SK-N-SH (cell line): ENCODE measurements around the gene TAS2R46. TPM values are rescaled to one million over a fixed set of nuclear protein-coding genes. Genes with fewer than 3 reads are reported as not detected.
"Not testable (repeated sequence)": the region's sequence is repeated elsewhere in the genome, so short reads cannot be mapped to it uniquely, and the experiment has no call there.

ENCODE experiments used
- CTCF ChIA-PET: fragments of 300-600, 350-600 bp; formaldehyde crosslinking; extraction: SDS; loops from one replicate; lab custom pipeline; 2021; lab: Yijun Ruan, JAX
- POLR2A ChIA-PET: fragments of 350-600 bp; sonication (Branson Sonifier 250); formaldehyde crosslinking; extraction: SDS; loops from one replicate; lab custom pipeline; 2020; ENCODE audit warnings: antibody characterized with exemption, inconsistent platforms; lab: Yijun Ruan, JAX
- DNase-seq: peaks from one replicate; pipeline ENCODE4 v3.0.0; 2012
- H2AFZ ChIP-seq: fragments of 200-600 bp; sonication (generic); 2 replicates; pipeline ENCODE4 v1.8.1; 2016; ENCODE audit warnings: antibody characterized with exemption, mild to moderate bottlenecking, low read depth
- H3F3A ChIP-seq: fragments of 200-600 bp; sonication (generic); replicated peaks from 2 replicates; pipeline ENCODE3; 2016; ENCODE audit warnings: antibody characterized with exemption, mild to moderate bottlenecking; ENCODE audit not compliant: insufficient read depth
- H3K27ac ChIP-seq, 2 experiments: fragments of 200-500 bp in 1 of 2; fragments of 200-600 bp in 1 of 2; sonication (Bioruptor generic) in 1 of 2; sonication (generic), shearing (Covaris generic) in 1 of 2; 2 replicates each; pipeline versions ENCODE4 v1.5.1 to v1.6.1; 2014 to 2016; ENCODE audit warnings: low read depth in 2 of 2, inconsistent platforms in 1 of 2, low read length in 1 of 2, mild to moderate bottlenecking in 1 of 2, mixed read lengths in 1 of 2
- H3K27me3 ChIP-seq: fragments of 200-600 bp; sonication (generic), shearing (Covaris generic); 2 replicates; pipeline ENCODE4 v1.6.1; 2016; ENCODE audit warnings: mixed run types; ENCODE audit not compliant: insufficient read depth
- H3K36me3 ChIP-seq, 2 experiments: fragments of 200-500 bp in 1 of 2; fragments of 200-600 bp in 1 of 2; sonication (Bioruptor generic) in 1 of 2; sonication (generic) in 1 of 2; replicated peaks in 1 of 2; 2 replicates each; pipeline versions ENCODE3 to v1.5.1; 2014 to 2016; ENCODE audit warnings: low read length in 1 of 2, mild to moderate bottlenecking in 1 of 2; ENCODE audit not compliant: insufficient read depth in 2 of 2, control insufficient read depth in 1 of 2
- H3K4me1 ChIP-seq, 2 experiments: fragments of 200-500 bp in 1 of 2; fragments of 200-600 bp in 1 of 2; sonication (Bioruptor generic) in 1 of 2; sonication (generic), shearing (Covaris generic) in 1 of 2; 2 replicates each; pipeline versions ENCODE4 v1.5.1 to v1.6.1; 2014 to 2016; ENCODE audit warnings: low read depth in 1 of 2, low read length in 1 of 2, mixed run types in 1 of 2; ENCODE audit not compliant: insufficient read depth in 2 of 2, control insufficient read depth in 1 of 2
- H3K4me2 ChIP-seq: fragments of 200-600 bp; sonication (generic), shearing (Covaris generic); 2 replicates; pipeline ENCODE4 v1.6.1; 2017; ENCODE audit warnings: mixed run types
- H3K4me3 ChIP-seq, 2 experiments: fragments of 200-500 bp in 1 of 2; fragments of 200-600 bp in 1 of 2; sonication (Bioruptor generic) in 1 of 2; sonication (generic), shearing (Covaris generic) in 1 of 2; 2 replicates each; pipeline versions ENCODE4 v1.5.1 to v1.8.1; 2014 to 2016; ENCODE audit warnings: low read depth in 2 of 2, inconsistent platforms in 1 of 2, low read length in 1 of 2, mild to moderate bottlenecking in 1 of 2, mixed read lengths in 1 of 2, moderate library complexity in 1 of 2
- H3K79me2 ChIP-seq: fragments of 200-600 bp; sonication (generic); 2 replicates; pipeline ENCODE4 v1.8.1; 2017; ENCODE audit warnings: mild to moderate bottlenecking; ENCODE audit not compliant: insufficient read depth
- H3K9ac ChIP-seq: fragments of 200-600 bp; sonication (generic); 2 replicates; pipeline ENCODE4 v1.6.1; 2017; ENCODE audit warnings: mixed run types
- H3K9me2 ChIP-seq: fragments of 200-600 bp; sonication (generic); 2 replicates; pipeline ENCODE4 v1.6.1; 2017; ENCODE audit warnings: mixed run types
- H3K9me3 ChIP-seq: fragments of 200-600 bp; sonication (generic); 2 replicates; pipeline ENCODE4 v1.6.1; 2017; ENCODE audit warnings: mixed run types, mild to moderate bottlenecking, moderate library complexity
- H4K20me1 ChIP-seq: fragments of 200-600 bp; sonication (generic); 2 replicates; pipeline ENCODE4 v1.6.1; 2017; ENCODE audit warnings: mild to moderate bottlenecking, mixed run types; ENCODE audit not compliant: insufficient read depth
- CTCF ChIP-seq: fragments of 200-600 bp; sonication (generic); IDR thresholded peaks from 2 replicates; pipeline ENCODE4 v1.6.1; 2017; ENCODE audit warnings: antibody characterized with exemption, mild to moderate bottlenecking, moderate library complexity
- ELF1 ChIP-seq: IDR thresholded peaks from 2 replicates; pipeline ENCODE4 v1.4.0; 2012
- EP300 ChIP-seq, 2 experiments: IDR thresholded peaks; 2 replicates each; pipeline versions ENCODE4 v1.4.0 to v1.6.1; 2012; ENCODE audit warnings: borderline replicate concordance in 1 of 2, low read depth in 1 of 2, low read length in 1 of 2
- EZH2phosphoT487 ChIP-seq: fragments of 200-600 bp; sonication (generic); IDR thresholded peaks from 2 replicates; pipeline ENCODE4 v1.6.1; 2017; ENCODE audit warnings: low read depth, mixed run types, mild to moderate bottlenecking, antibody characterized with exemption, moderate library complexity, borderline replicate concordance
- FOSL2 ChIP-seq: IDR thresholded peaks from 2 replicates; pipeline ENCODE4 v1.4.0; 2012; ENCODE audit warnings: low read depth, mild to moderate bottlenecking, moderate library complexity, borderline replicate concordance
- GABPA ChIP-seq: IDR thresholded peaks from 2 replicates; pipeline ENCODE4 v1.4.0; 2012; ENCODE audit warnings: low read depth, mild to moderate bottlenecking
- GATA2 ChIP-seq: sonication (generic); formaldehyde crosslinking; IDR thresholded peaks from 2 replicates; pipeline ENCODE4 v1.5.0; 2020; ENCODE audit warnings: mild to moderate bottlenecking, missing genetic modification reagents
- NFIC ChIP-seq: IDR thresholded peaks from 2 replicates; pipeline ENCODE4 v1.4.0; 2012; ENCODE audit warnings: borderline replicate concordance
- RAD21 ChIP-seq: IDR thresholded peaks from 2 replicates; pipeline ENCODE4 v1.6.1; 2012; ENCODE audit warnings: mild to moderate bottlenecking, low read length
- RCOR1 ChIP-seq: fragments of 150-350 bp; IDR thresholded peaks from 2 replicates; pipeline ENCODE4 v1.6.1; 2017; ENCODE audit warnings: antibody characterized with exemption, low read length
- RFX5 ChIP-seq: IDR thresholded peaks from 2 replicates; pipeline ENCODE4 v1.6.1; 2012; ENCODE audit warnings: mild to moderate bottlenecking, improper control_type of control experiment, low read length
- RXRA ChIP-seq: IDR thresholded peaks from 2 replicates; pipeline ENCODE4 v1.4.0; 2012; ENCODE audit warnings: low read depth, mild to moderate bottlenecking, borderline replicate concordance
- TCF12 ChIP-seq: IDR thresholded peaks from 2 replicates; pipeline ENCODE4 v1.4.0; 2012
- ZBTB33 ChIP-seq: IDR thresholded peaks from 2 replicates; pipeline ENCODE4 v1.4.0; 2012; ENCODE audit warnings: low read depth, borderline replicate concordance
- WGBS: methylation state at CpG from one replicate; pipeline ENCODE4 v1.1.6; 2017; ENCODE audit warnings: low lambda C conversion rate; 5-methylcytosine and 5-hydroxymethylcytosine counted together
- polyA plus RNA-seq, 3 experiments: library from polyadenylated mRNA; depleted of rRNA; stranded (reverse); fragments of >200 nt; gene quantifications; 2 replicates each; pipeline ENCODE4 v1.2.3, GENCODE V29; 2012
- TF ChIP-seq, protein P1 (sequence below): fragments of 150-350 bp; IDR thresholded peaks from 2 replicates; pipeline ENCODE4 v1.6.1; 2017; ENCODE audit warnings: antibody characterized with exemption, low read length, low read depth, borderline replicate concordance
- TF ChIP-seq, protein P2 (sequence below): fragments of 150-350 bp; IDR thresholded peaks from 2 replicates; pipeline ENCODE4 v1.6.1; 2016; ENCODE audit warnings: mild to moderate bottlenecking, low read depth, low read length

TAS2R46 gene
- polyA plus RNA-seq, 1 of the 3 experiments (the other 2 are of a cell fraction), result 0.07 TPM

GRCh38 chr12:11049806-11050531, 12.1 kb downstream of the TAS2R46 start:
- H3K4me3 ChIP-seq, H3K9me2 ChIP-seq, CTCF ChIA-PET, DNase-seq, H4K20me1 ChIP-seq, H3K9ac ChIP-seq, H3K27me3 ChIP-seq, H3K4me2 ChIP-seq, POLR2A ChIA-PET, H3K9me3 ChIP-seq, H2AFZ ChIP-seq, H3K27ac ChIP-seq, H3F3A ChIP-seq, H3K4me1 ChIP-seq: not testable (repeated sequence)
- peaks cover 40% of the 10 kb centered on the region for H3K79me2 ChIP-seq
- peaks cover 23 to 34% of the 10 kb centered on the region in 2 experiments for H3K36me3 ChIP-seq
- WGBS, result 99% methylated on average over 7 of the region's 7 CpGs

GRCh38 chr12:11041366-11041765, 20.7 kb downstream of the TAS2R46 start:
- H3F3A ChIP-seq, H3K9me3 ChIP-seq, H3K4me1 ChIP-seq, H4K20me1 ChIP-seq, H3K4me3 ChIP-seq, CTCF ChIA-PET, H3K27me3 ChIP-seq, H2AFZ ChIP-seq, H3K4me2 ChIP-seq, H3K9ac ChIP-seq, DNase-seq, H3K27ac ChIP-seq, H3K9me2 ChIP-seq, POLR2A ChIA-PET: not testable (repeated sequence)
- peaks cover 19 to 45% of the 10 kb centered on the region in 2 experiments for H3K36me3 ChIP-seq
- H3K79me2 ChIP-seq, result peaks cover 46% of the 10 kb centered on the region; the same call in 1 of the 2 replicates
- 51% methylated on average over 2 of the region's 2 CpGs for WGBS

DNA sequence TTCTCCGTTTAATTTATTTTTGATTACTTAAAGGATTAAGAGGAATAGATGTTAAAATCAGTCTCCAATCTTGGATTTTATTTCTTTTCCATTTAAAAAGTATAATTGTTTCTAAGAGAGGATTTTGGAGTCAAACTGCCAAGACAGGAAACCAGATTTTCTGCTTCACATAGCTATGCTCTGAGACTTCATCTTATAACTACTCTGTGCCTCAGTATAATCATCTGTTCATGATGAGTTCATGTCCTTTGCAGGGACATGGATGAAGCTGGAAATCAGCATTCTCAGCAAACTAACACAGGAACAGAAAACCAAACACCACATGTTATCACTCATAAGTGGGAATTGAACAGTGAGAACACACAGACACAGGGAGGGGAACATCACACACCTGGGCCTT, 21.9 kb downstream of the TAS2R46 start:
- Histone ChIP-seq H3K4me1 (no peaks in the 10 kb centered on the region; a peak in 1 of 4 replicates), H3K79me2 (peaks cover 44% of the 10 kb centered on the region; the same call in 1 of the 2 replicates), H4K20me1 (no peaks in the 10 kb centered on the region), H3K4me3 (no peak overlapping the region), H3F3A (no peaks in the 10 kb centered on the region), H3K4me2 (no peak overlapping the region), H3K27ac (no peak overlapping the region), H3K36me3 (peaks cover 11 to 45% of the 10 kb centered on the region in 2 experiments), H3K27me3 (no peaks in the 10 kb centered on the region), H3K9ac (no peak overlapping the region), H2AFZ (no peak overlapping the region), H3K9me2 (no peaks in the 10 kb centered on the region), H3K9me3 (no peaks in the 10 kb centered on the region)
- ChIA-PET POLR2A (no interaction called here), CTCF (no interaction called here)
- DNase-seq, result no peak
- WGBS, result 67% methylated on average over 1 of the region's 1 CpG
- no peak for TF ChIP-seq RCOR1
- TF ChIP-seq EZH2phosphoT487, result no peak
- no peak for TF ChIP-seq TCF12
- TF ChIP-seq, protein P1, sequence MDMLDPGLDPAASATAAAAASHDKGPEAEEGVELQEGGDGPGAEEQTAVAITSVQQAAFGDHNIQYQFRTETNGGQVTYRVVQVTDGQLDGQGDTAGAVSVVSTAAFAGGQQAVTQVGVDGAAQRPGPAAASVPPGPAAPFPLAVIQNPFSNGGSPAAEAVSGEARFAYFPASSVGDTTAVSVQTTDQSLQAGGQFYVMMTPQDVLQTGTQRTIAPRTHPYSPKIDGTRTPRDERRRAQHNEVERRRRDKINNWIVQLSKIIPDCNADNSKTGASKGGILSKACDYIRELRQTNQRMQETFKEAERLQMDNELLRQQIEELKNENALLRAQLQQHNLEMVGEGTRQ, result no peak
- no peak for TF ChIP-seq FOSL2
- no peak for TF ChIP-seq RAD21
- no peak for TF ChIP-seq NFIC
- TF ChIP-seq ZBTB33, result no peak
- TF ChIP-seq EP300 (IDR thresholded peaks at IDR 0.05; ENCODE audit: borderline replicate concordance in 1 of 2, low read depth in 1 of 2, low read length in 1 of 2), result no peak
- TF ChIP-seq RXRA, result no peak
- no peak for TF ChIP-seq GABPA
- TF ChIP-seq GATA2 (CRISPR knock-in tag), result no peak
- TF ChIP-seq ELF1, result no peak
- no peak for TF ChIP-seq RFX5
- TF ChIP-seq, protein P2, sequence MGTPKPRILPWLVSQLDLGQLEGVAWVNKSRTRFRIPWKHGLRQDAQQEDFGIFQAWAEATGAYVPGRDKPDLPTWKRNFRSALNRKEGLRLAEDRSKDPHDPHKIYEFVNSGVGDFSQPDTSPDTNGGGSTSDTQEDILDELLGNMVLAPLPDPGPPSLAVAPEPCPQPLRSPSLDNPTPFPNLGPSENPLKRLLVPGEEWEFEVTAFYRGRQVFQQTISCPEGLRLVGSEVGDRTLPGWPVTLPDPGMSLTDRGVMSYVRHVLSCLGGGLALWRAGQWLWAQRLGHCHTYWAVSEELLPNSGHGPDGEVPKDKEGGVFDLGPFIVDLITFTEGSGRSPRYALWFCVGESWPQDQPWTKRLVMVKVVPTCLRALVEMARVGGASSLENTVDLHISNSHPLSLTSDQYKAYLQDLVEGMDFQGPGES, result no peak
- TF ChIP-seq CTCF, result no peak
